GM23338 (cell line): ENCODE measurements around the gene NT5C2. TPM values are rescaled to one million over a fixed set of nuclear protein-coding genes. Genes with fewer than 3 reads are reported as not detected.

Source experiments
- ATAC-seq: fragments of 200-7000 bp; cut with Tn5 transposase; 3 replicates; pipeline ENCODE4 v1.9.1; 2020
- DNase-seq: peaks from one replicate; pipeline ENCODE4 v3.0.0-alpha.2; 2015; ENCODE audit warnings: low spot score
- H2AFZ ChIP-seq: fragments of 200-600 bp; sonication (generic); 2 replicates; pipeline ENCODE4 v1.8.0; 2016; ENCODE audit warnings: antibody characterized with exemption, mild to moderate bottlenecking, moderate library complexity
- H3F3A ChIP-seq: fragments of 200-600 bp; sonication (generic); replicated peaks from 2 replicates; pipeline ENCODE4 v1.8.0; 2017; ENCODE audit warnings: antibody characterized with exemption, mixed run types, low read depth
- H3K27ac ChIP-seq: fragments of 200-600 bp; sonication (generic); 2 replicates; pipeline ENCODE4 v1.6.1; 2016; ENCODE audit warnings: low read depth
- H3K27me3 ChIP-seq: fragments of 200-600 bp; sonication (generic); 2 replicates; pipeline ENCODE4 v1.8.0; 2016; ENCODE audit warnings: mild to moderate bottlenecking, mixed run types, moderate library complexity; ENCODE audit not compliant: insufficient read depth
- H3K36me3 ChIP-seq: fragments of 200-600 bp; sonication (generic); 2 replicates; pipeline ENCODE4 v1.8.0; 2016; ENCODE audit warnings: mild to moderate bottlenecking; ENCODE audit not compliant: insufficient read depth
- H3K4me1 ChIP-seq: fragments of 200-600 bp; sonication (generic); 2 replicates; pipeline ENCODE4 v1.8.0; 2016; ENCODE audit warnings: mild to moderate bottlenecking, moderate library complexity; ENCODE audit not compliant: insufficient read depth
- H3K4me2 ChIP-seq: fragments of 200-600 bp; sonication (generic); 2 replicates; pipeline ENCODE4 v1.7.1; 2017; ENCODE audit warnings: mixed run types
- H3K4me3 ChIP-seq: fragments of 200-600 bp; sonication (generic); 2 replicates; pipeline ENCODE4 v1.6.1; 2016; ENCODE audit warnings: mixed run types
- H3K79me2 ChIP-seq: fragments of 200-600 bp; sonication (generic); replicated peaks from 2 replicates; pipeline ENCODE4 v1.8.0; 2017; ENCODE audit warnings: mild to moderate bottlenecking; ENCODE audit not compliant: insufficient read depth
- H3K9me2 ChIP-seq: fragments of 200-600 bp; sonication (generic); 2 replicates; pipeline ENCODE4 v1.8.0; 2017; ENCODE audit not compliant: insufficient read depth
- H4K20me1 ChIP-seq: fragments of 200-600 bp; sonication (generic); replicated peaks from 2 replicates; pipeline ENCODE4 v1.8.0; 2017; ENCODE audit warnings: mild to moderate bottlenecking; ENCODE audit not compliant: insufficient read depth
- H3K27ac Mint-ChIP-seq: 2 replicates; pipeline ENCODE4 v1.8.0; 2020; ENCODE audit warnings: inconsistent platforms, mild to moderate bottlenecking, moderate library complexity, mixed read lengths
- H3K27me3 Mint-ChIP-seq: 3 replicates; pipeline ENCODE4 v1.8.0; 2022; ENCODE audit warnings: low read depth, mild to moderate bottlenecking, moderate library complexity, mixed read lengths, inconsistent platforms; ENCODE audit not compliant: insufficient read depth, poor library complexity
- H3K36me3 Mint-ChIP-seq: 3 replicates; pipeline ENCODE4 v1.8.0; 2021; ENCODE audit warnings: low read depth, mild to moderate bottlenecking, inconsistent platforms, moderate library complexity, mixed read lengths
- H3K4me1 Mint-ChIP-seq: 3 replicates; pipeline ENCODE4 v1.8.0; 2020; ENCODE audit warnings: mild to moderate bottlenecking, inconsistent platforms, mixed read lengths
- H3K4me3 Mint-ChIP-seq: 3 replicates; pipeline ENCODE4 v1.8.0; 2021; ENCODE audit warnings: moderate library complexity, mild to moderate bottlenecking, inconsistent platforms, mixed read lengths
- H3K9me3 Mint-ChIP-seq: 3 replicates; pipeline ENCODE4 v1.8.0; 2020; ENCODE audit warnings: moderate library complexity, mild to moderate bottlenecking, inconsistent platforms, mixed read lengths
- CREB1 ChIP-seq: fragments of 250-450 bp; sonication (Bioruptor Pico); IDR thresholded peaks from 2 replicates; pipeline ENCODE4 v1.5.0; 2020; ENCODE audit warnings: low read depth, mild to moderate bottlenecking, moderate library complexity
- EZH2 ChIP-seq: fragments of 200-600 bp; sonication (generic); IDR thresholded peaks from one replicate; pipeline ENCODE4 v1.8.0; 2017; ENCODE audit warnings: antibody characterized with exemption, mild to moderate bottlenecking, low read depth; ENCODE audit not compliant: unreplicated experiment
- JUNB ChIP-seq: IDR thresholded peaks from one replicate; pipeline ENCODE4 v1.6.1; 2016; ENCODE audit warnings: antibody characterized with exemption; ENCODE audit not compliant: unreplicated experiment
- NANOG ChIP-seq: IDR thresholded peaks from 2 replicates; pipeline ENCODE4 v1.6.1; 2016; ENCODE audit warnings: antibody characterized with exemption, borderline replicate concordance
- POLR2AphosphoS5 ChIP-seq: IDR thresholded peaks from 2 replicates; pipeline ENCODE4 v1.6.1; 2016; ENCODE audit warnings: antibody characterized with exemption, low read depth
- STAT1 ChIP-seq: IDR thresholded peaks from one replicate; pipeline ENCODE4 v1.6.1; 2016; ENCODE audit warnings: antibody characterized with exemption; ENCODE audit not compliant: unreplicated experiment
- ZNF114 ChIP-seq: fragments of 250-450 bp; sonication (Bioruptor Pico); IDR thresholded peaks from 2 replicates; pipeline ENCODE4 v1.5.0; 2020; ENCODE audit warnings: mild to moderate bottlenecking, moderate library complexity
- ZNF331 ChIP-seq: fragments of 250-450 bp; sonication (Bioruptor Pico); IDR thresholded peaks from 2 replicates; pipeline ENCODE4 v1.5.0; 2020; ENCODE audit warnings: low read depth, mild to moderate bottlenecking, moderate library complexity
- polyA plus RNA-seq: library from polyadenylated mRNA; unstranded; fragments of >200 nt; fragmentation: Nextera tagmentation; extraction: Ambion mirVana; gene quantifications from 2 replicates; pipeline ENCODE4 v1.2.1, GENCODE V29; 2016
- total RNA-seq: library from RNA; depleted of rRNA; stranded (reverse); fragments of >200 nt; shearing (Covaris generic); gene quantifications from 2 replicates; pipeline ENCODE4 v1.2.3, GENCODE V29; 2014
- TF ChIP-seq, protein P1 (sequence below): IDR thresholded peaks from one replicate; pipeline ENCODE4 v1.6.1; 2018; ENCODE audit warnings: antibody characterized with exemption; ENCODE audit not compliant: unreplicated experiment
- TF ChIP-seq, protein P2 (sequence below), 2 experiments: fragments of 200-600 bp in 1 of 2; sonication (generic) in 1 of 2; conservative IDR thresholded peaks; 2 replicates each; pipeline versions ENCODE4 v1.5.1 to v1.6.1; 2016 to 2017; ENCODE audit warnings: antibody characterized with exemption in 2 of 2, low read depth in 2 of 2, mild to moderate bottlenecking in 2 of 2, moderate library complexity in 1 of 2

The NT5C2 gene
- total and polyA plus RNA-seq, 2 experiments from 2014 or later, result 33.9 to 85.4 TPM

DNA sequence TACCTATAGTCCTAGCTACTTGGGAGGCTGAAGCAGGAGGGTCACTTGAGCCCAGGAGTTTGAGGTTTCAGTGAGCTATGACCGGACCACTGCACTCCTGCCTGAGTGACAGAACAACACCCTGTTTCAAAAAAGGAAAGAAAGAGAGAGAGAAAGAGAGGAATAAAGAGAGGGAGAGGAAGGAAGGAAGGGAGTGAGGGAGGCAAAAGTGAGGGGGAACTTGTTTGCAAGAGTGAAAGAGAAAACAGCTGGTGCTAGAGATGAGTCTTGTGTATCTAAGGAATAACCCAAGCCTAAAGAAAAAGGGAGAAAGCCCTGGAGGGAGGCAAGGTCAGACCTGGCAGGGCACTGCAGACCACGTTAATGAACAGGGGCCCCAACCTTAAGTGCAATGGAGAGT is 4.8 kb upstream of the NT5C2 start:
- no peaks in the 10 kb centered on the region for H3K9me3 Mint-ChIP-seq
- Histone ChIP-seq H2AFZ (peak overlapping the region; percentile 81), H3K9me2 (no peaks in the 10 kb centered on the region), H4K20me1 (no peaks in the 10 kb centered on the region), H3K4me2 (peak overlapping the region; percentile 19; the same call in 1 of the 2 replicates), H3K4me3 (no peak overlapping the region), H3K36me3 (no peaks in the 10 kb centered on the region), H3F3A (peaks cover 5% of the 10 kb centered on the region; the same call in 1 of the 2 replicates), H3K27me3 (peaks cover 11% of the 10 kb centered on the region), H3K79me2 (no peaks in the 10 kb centered on the region), H3K27ac (no peak overlapping the region), H3K4me1 (peaks cover 28% of the 10 kb centered on the region)
- H3K27me3 Mint-ChIP-seq, result peaks cover 12% of the 10 kb centered on the region
- ATAC-seq, result no peak
- no peak overlapping the region for H3K27ac Mint-ChIP-seq
- no peak for DNase-seq
- peaks cover 24% of the 10 kb centered on the region for H3K4me1 Mint-ChIP-seq
- no peaks in the 10 kb centered on the region for H3K36me3 Mint-ChIP-seq
- TF ChIP-seq ZNF114, result no peak
- TF ChIP-seq, protein P1, sequence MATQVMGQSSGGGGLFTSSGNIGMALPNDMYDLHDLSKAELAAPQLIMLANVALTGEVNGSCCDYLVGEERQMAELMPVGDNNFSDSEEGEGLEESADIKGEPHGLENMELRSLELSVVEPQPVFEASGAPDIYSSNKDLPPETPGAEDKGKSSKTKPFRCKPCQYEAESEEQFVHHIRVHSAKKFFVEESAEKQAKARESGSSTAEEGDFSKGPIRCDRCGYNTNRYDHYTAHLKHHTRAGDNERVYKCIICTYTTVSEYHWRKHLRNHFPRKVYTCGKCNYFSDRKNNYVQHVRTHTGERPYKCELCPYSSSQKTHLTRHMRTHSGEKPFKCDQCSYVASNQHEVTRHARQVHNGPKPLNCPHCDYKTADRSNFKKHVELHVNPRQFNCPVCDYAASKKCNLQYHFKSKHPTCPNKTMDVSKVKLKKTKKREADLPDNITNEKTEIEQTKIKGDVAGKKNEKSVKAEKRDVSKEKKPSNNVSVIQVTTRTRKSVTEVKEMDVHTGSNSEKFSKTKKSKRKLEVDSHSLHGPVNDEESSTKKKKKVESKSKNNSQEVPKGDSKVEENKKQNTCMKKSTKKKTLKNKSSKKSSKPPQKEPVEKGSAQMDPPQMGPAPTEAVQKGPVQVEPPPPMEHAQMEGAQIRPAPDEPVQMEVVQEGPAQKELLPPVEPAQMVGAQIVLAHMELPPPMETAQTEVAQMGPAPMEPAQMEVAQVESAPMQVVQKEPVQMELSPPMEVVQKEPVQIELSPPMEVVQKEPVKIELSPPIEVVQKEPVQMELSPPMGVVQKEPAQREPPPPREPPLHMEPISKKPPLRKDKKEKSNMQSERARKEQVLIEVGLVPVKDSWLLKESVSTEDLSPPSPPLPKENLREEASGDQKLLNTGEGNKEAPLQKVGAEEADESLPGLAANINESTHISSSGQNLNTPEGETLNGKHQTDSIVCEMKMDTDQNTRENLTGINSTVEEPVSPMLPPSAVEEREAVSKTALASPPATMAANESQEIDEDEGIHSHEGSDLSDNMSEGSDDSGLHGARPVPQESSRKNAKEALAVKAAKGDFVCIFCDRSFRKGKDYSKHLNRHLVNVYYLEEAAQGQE, result no peak
- no peak for TF ChIP-seq NANOG
- TF ChIP-seq ZNF331 (CRISPR knock-in tag), result no peak
- TF ChIP-seq STAT1, result no peak
- TF ChIP-seq POLR2AphosphoS5, result no peak
- TF ChIP-seq, protein P2, sequence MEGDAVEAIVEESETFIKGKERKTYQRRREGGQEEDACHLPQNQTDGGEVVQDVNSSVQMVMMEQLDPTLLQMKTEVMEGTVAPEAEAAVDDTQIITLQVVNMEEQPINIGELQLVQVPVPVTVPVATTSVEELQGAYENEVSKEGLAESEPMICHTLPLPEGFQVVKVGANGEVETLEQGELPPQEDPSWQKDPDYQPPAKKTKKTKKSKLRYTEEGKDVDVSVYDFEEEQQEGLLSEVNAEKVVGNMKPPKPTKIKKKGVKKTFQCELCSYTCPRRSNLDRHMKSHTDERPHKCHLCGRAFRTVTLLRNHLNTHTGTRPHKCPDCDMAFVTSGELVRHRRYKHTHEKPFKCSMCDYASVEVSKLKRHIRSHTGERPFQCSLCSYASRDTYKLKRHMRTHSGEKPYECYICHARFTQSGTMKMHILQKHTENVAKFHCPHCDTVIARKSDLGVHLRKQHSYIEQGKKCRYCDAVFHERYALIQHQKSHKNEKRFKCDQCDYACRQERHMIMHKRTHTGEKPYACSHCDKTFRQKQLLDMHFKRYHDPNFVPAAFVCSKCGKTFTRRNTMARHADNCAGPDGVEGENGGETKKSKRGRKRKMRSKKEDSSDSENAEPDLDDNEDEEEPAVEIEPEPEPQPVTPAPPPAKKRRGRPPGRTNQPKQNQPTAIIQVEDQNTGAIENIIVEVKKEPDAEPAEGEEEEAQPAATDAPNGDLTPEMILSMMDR (conservative IDR thresholded peaks at IDR 0.05; ENCODE audit: low read depth in 2 of 2), result no peak
- no peak overlapping the region for H3K4me3 Mint-ChIP-seq

DNA sequence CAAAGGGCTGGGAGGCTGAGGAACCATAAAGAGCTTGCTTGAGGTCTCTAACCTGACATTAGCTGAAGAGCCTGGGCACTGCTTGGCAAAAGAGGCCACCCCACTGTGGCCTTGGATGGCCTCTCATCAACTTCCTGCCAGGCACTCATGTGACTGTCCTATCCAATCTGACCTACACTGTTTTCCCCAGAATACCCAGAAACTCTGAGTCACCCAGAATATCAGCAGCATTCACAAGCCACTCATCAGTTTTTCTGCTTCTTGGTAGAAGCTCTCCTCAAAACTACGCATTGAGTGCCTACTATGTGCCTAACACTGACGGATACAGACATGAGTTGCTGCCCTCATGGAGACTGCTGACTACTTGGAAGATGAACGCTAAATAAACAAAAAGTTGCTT is 4.1 kb upstream of the NT5C2 start:
- Mint-ChIP-seq H3K27ac (no peak overlapping the region), H3K36me3 (no peaks in the 10 kb centered on the region), H3K9me3 (no peaks in the 10 kb centered on the region), H3K27me3 (peaks cover 14% of the 10 kb centered on the region), H3K4me3 (no peak overlapping the region), H3K4me1 (peaks cover 22% of the 10 kb centered on the region)
- H3F3A ChIP-seq, result peaks cover 5% of the 10 kb centered on the region; the same call in 1 of the 2 replicates
- no peak overlapping the region for H3K27ac ChIP-seq
- H3K27me3 ChIP-seq, result peaks cover 11% of the 10 kb centered on the region
- DNase-seq, result no peak
- H2AFZ ChIP-seq, result peak overlapping the region; percentile 81; the same call in 1 of the 2 replicates
- H3K4me1 ChIP-seq, result peaks cover 25% of the 10 kb centered on the region
- no peak for ATAC-seq
- H3K4me2 ChIP-seq, result no peak overlapping the region
- no peaks in the 10 kb centered on the region for H3K36me3 ChIP-seq
- H4K20me1 ChIP-seq, result no peaks in the 10 kb centered on the region
- TF ChIP-seq, protein P2 (conservative IDR thresholded peaks at IDR 0.05; ENCODE audit: low read depth in 2 of 2), result no peak
- TF ChIP-seq EZH2 (no peak), NANOG (no peak), CREB1 (no peak), ZNF114 (no peak), JUNB (no peak), STAT1 (no peak), ZNF331 (CRISPR knock-in tag) (no peak)
- no peaks in the 10 kb centered on the region for H3K9me2 ChIP-seq
- no peak overlapping the region for H3K4me3 ChIP-seq
- peaks cover 6% of the 10 kb centered on the region for H3K79me2 ChIP-seq
